Measurements from ENCODE around the gene LRRIQ4.

LRRIQ4 gene

GRCh38 chr3:169842960-169843359 is 30.3 kb downstream of the LRRIQ4 start (continued):
- no peak for TF ChIP-seq ZBTB10 (tag by site-specific recombination; IDR thresholded peaks at IDR 0.05)
- no peak for TF ChIP-seq ZNF274 (IDR thresholded peaks at IDR 0.05; ENCODE audit: low read length)
- no peak for TF ChIP-seq ZNF274 (tag by site-specific recombination; IDR thresholded peaks at IDR 0.05; ENCODE audit: borderline replicate concordance)
- TF ChIP-seq ZNF48 (tag by site-specific recombination; IDR thresholded peaks at IDR 0.05): no peak
- no peak for TF ChIP-seq ZNF140 (tag by site-specific recombination; IDR thresholded peaks at IDR 0.05)
- TF ChIP-seq KLF10 (tag by site-specific recombination; IDR thresholded peaks at IDR 0.05): no peak
- TF ChIP-seq ZBTB6 (tag by site-specific recombination; IDR thresholded peaks at IDR 0.05): no peak

- ChIA-PET POLR2A (interaction anchor here (0.5 kb wide), 1 partner anchor 120 kb away, joined by 3 read pairs; the partner anchor contains the start of gene SEC62), CTCF (interaction anchor here (0.6 kb wide), 1 partner anchor 528 kb away, joined by 4 read pairs; no protein-coding TSS in a partner anchor)
- Histone ChIP-seq H3K27ac (ENCODE audit: extremely low read depth, low read depth, low read length) (no peak overlapping the region), H3K4me1 (ENCODE audit: control insufficient read depth, insufficient read depth, low read length) (no peaks in the 10 kb centered on the region), H3K9me3 (ENCODE audit: control insufficient read depth, insufficient read depth, low read depth, low read length) (no peaks in the 10 kb centered on the region), H3K4me3 (ENCODE audit: low read depth, low read length) (no peak overlapping the region), H3K36me3 (ENCODE audit: control insufficient read depth in 2 of 2, insufficient read depth in 1 of 2, low read length in 2 of 2) (no peaks in the 10 kb centered on the region)
- TF ChIP-seq GLIS2 (tag by site-specific recombination; IDR thresholded peaks at IDR 0.05) (no peak), ZNF23 (tag by site-specific recombination; IDR thresholded peaks at IDR 0.05; ENCODE audit: borderline replicate concordance) (no peak), ZNF169 (tag by site-specific recombination; IDR thresholded peaks at IDR 0.05) (no peak), HOXC10 (CRISPR knock-in tag; IDR thresholded peaks at IDR 0.05) (no peak), KLF1 (tag by site-specific recombination; IDR thresholded peaks at IDR 0.05) (no peak), SCRT2 (tag by site-specific recombination; IDR thresholded peaks at IDR 0.05) (no peak), ZNF341 (tag by site-specific recombination; IDR thresholded peaks at IDR 0.05; ENCODE audit: low read depth) (no peak), ZNF571 (tag by site-specific recombination; IDR thresholded peaks at IDR 0.05) (no peak)
- TF ChIP-seq, protein P1, sequence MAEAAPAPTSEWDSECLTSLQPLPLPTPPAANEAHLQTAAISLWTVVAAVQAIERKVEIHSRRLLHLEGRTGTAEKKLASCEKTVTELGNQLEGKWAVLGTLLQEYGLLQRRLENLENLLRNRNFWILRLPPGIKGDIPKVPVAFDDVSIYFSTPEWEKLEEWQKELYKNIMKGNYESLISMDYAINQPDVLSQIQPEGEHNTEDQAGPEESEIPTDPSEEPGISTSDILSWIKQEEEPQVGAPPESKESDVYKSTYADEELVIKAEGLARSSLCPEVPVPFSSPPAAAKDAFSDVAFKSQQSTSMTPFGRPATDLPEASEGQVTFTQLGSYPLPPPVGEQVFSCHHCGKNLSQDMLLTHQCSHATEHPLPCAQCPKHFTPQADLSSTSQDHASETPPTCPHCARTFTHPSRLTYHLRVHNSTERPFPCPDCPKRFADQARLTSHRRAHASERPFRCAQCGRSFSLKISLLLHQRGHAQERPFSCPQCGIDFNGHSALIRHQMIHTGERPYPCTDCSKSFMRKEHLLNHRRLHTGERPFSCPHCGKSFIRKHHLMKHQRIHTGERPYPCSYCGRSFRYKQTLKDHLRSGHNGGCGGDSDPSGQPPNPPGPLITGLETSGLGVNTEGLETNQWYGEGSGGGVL (tag by site-specific recombination; IDR thresholded peaks at IDR 0.05): no peak
Measured at GRCh38 chr3:169846458-169847193, 34.0 kb downstream of the LRRIQ4 start.

DNA sequence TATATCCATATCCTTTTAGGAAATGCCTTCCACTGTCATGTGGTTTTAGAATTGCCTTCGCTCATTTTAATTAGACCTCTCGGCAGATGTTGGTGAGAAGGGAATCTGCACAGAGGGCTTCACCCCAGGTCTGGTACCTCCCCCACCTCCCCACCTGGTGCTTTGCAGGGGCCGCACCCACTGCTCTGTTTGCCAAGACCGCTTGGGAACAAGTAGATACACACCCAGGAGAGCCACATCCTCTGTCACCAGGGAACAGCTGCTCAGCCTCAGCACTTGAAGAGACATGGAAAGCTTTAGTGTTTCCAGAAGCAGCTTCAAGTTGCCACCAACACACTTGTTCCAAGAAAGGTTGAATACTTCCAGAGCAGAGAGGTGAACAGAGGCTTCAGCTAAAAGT is 35.2 kb downstream of the LRRIQ4 start:
- CTCF ChIA-PET: interaction anchor here (0.9 kb wide), 1 partner anchor 14 kb away, joined by 4 read pairs; no protein-coding TSS in a partner anchor
- POLR2A ChIA-PET: no interaction called here
- no peak overlapping the region for H3K4me3 ChIP-seq (ENCODE audit: low read depth, low read length)
- no peaks in the 10 kb centered on the region for H3K36me3 ChIP-seq (ENCODE audit: control insufficient read depth in 2 of 2, insufficient read depth in 1 of 2, low read length in 2 of 2)
- no peaks in the 10 kb centered on the region for H3K4me1 ChIP-seq (ENCODE audit: control insufficient read depth, insufficient read depth, low read length)
- no peak for TF ChIP-seq MEIS1 (CRISPR knock-in tag; IDR thresholded peaks at IDR 0.05; ENCODE audit: borderline replicate concordance)
- no peak overlapping the region for H3K27ac ChIP-seq (ENCODE audit: extremely low read depth, low read depth, low read length)
- no peaks in the 10 kb centered on the region for H3K9me3 ChIP-seq (ENCODE audit: control insufficient read depth, insufficient read depth, low read depth, low read length)

All from HEK293 (cell line).